HG03159 (cell line): ENCODE results near the gene HCST.

Experiments
- ATAC-seq: cut with Tn5 transposase; IDR thresholded peaks from one replicate; pipeline ENCODE4 v1.9.1; 2021; ENCODE audit warnings: mild to moderate bottlenecking, moderate library complexity; ENCODE audit not compliant: unreplicated experiment

Gene HCST

DNA sequence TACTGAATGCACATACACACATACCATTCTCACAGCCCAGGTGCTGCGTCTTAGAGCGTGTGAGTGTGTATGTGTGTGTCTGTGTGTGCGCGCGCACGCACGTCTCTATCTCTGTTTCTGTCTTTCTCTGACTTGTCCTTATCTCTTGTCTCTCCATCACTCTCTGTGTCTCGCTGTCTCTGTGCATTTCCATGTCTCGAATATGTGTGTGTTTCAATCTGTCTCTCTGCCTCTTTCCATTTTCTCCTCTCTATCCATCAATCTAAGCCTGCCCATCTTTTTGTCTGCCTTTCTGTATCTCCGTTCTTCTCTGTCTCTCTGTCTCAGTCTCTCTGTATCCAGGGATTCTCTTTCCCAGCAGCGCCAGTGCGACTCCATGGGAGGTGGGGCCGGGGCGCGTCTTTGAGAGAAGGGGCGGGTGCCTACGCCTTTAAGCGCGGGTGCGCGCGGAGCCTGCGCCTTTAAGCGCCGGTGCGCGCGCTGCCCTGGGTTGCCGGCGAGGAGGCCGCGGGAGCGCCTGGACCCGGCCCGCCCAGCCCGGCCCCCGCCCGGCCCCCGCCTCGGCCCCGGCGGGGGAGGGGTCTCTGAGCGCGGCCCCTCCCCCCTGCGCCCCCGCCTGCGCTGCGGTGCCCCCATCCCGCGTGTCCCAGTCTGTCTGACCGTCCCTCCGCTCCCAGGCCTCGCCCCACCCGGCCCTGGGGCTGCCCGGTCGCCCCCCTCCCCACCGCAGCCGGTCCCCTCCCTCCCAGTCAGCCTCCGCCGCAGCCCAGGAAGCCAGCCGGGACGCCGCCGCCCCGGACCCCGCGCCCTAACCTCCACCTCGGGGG lies 33.8 kb downstream of the HCST start, which contains the start of gene LRFN3:
LRFN3 (plus strand) TSS at position 464 of the 827 bp plus-strand sequence. CDS start 3,052 bp downstream, outside the sequence.
- ATAC-seq = no peak

GRCh38 chr19:35936738-35937268 lies 34.5 kb downstream of the HCST start:
- no peak for ATAC-seq

DNA sequence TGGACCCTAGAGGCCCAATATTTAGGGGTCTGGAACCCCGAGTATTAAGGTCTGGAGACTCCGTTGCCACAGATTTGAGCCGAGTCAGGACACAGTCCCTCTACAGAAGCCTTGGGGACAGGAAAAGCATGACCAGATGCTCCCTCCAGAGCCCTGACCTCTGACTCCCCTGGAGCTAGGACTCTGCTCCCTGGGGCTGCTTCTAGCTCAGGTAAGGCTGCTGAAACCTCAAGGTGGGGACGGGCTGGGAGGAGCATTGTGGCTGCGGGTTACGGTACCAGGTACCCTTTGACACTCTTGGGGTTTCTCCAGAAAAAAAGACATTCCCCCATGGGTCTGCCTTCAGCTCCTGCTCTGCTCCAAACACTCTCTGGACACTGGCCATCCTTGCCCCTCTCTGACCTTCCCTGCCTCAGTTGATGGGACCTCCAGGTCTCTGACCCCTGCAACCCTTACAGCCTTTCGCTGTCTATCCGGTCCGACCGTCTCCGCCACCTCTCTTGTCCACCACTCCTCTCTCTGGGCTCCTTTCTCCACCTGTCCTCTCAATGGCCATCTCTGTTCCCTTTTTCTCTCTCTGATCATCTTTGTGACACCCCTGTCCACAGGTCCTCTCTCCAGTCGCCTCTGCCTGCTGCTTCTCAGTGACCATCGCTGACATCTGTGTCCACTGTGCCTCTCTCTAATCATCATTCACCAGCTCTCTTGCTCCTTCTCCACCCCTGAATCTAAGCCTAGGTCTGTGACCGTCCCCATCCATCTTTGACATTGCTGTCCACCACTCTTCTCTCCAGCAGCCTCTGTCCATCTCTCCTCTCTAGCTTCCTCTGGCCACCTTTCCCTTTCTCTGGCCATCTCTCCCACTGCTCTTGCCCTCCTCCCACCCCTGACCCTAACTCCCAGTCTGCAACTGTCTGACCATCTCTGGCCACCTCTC lies 35.3 kb downstream of the HCST start:
- ATAC-seq = no peak

DNA sequence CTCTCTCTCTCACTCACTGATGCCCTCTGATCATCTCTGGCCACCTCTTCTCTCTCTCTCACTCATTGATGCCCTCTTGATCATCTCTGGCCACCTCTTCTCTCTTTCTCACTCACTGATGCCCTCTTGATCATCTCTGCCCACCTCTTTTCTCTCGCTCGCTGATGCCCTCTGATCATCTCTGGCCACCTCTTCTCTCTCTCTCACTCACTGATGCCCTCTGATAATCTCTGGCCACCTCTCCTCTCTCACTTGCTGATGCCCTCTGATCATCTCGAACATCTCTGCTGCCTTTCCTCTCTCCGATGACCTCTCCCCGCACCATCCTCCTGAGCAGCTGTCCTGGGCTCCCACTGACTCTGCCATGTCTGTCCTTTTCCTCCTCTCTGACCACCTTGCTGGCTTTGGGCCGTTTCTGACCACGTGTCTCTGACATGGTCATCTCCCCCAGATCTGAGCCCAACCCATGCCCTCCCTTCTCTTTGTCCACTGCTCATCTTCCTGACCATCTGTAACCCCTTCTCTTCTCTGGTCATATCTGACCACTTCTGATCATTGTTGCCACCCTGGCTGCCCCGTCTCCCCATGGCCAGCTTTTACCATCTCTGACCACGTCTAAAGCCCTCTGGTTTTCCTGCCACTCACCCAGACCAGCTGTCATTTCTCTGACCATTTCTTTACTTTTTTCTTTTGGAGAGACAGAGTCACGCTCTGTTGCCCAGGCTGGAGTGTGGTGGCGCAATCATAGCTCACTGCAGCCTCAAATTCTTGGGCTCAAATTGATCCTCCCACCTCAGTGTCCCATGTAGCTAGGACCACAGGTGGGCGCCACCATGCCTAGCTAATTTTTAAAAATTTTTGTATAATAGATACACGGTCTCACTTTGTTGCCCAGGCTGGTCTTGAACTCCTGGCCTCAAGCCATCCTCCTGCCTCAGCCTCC lies 36.2 kb downstream of the HCST start:
- no peak for ATAC-seq

DNA sequence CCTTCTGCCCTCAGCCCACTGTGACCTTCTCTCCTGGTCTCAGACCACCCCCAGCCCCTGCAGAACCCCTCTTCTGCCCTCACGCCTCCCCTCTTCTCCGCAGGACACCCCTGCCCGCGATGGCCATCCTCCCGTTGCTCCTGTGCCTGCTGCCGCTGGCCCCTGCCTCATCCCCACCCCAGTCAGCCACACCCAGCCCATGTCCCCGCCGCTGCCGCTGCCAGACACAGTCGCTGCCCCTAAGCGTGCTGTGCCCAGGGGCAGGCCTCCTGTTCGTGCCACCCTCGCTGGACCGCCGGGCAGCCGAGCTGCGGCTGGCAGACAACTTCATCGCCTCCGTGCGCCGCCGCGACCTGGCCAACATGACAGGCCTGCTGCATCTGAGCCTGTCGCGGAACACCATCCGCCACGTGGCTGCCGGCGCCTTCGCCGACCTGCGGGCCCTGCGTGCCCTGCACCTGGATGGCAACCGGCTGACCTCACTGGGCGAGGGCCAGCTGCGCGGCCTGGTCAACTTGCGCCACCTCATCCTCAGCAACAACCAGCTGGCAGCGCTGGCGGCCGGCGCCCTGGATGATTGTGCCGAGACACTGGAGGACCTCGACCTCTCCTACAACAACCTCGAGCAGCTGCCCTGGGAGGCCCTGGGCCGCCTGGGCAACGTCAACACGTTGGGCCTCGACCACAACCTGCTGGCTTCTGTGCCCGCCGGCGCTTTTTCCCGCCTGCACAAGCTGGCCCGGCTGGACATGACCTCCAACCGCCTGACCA lies 37.2 kb downstream of the HCST start:
- ATAC-seq = no peak

DNA sequence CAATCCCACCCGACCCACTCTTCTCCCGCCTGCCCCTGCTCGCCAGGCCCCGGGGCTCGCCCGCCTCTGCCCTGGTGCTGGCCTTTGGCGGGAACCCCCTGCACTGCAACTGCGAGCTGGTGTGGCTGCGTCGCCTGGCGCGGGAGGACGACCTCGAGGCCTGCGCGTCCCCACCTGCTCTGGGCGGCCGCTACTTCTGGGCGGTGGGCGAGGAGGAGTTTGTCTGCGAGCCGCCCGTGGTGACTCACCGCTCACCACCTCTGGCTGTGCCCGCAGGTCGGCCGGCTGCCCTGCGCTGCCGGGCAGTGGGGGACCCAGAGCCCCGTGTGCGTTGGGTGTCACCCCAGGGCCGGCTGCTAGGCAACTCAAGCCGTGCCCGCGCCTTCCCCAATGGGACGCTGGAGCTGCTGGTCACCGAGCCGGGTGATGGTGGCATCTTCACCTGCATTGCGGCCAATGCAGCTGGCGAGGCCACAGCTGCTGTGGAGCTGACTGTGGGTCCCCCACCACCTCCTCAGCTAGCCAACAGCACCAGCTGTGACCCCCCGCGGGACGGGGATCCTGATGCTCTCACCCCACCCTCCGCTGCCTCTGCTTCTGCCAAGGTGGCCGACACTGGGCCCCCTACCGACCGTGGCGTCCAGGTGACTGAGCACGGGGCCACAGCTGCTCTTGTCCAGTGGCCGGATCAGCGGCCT lies 37.9 kb downstream of the HCST start:
- ATAC-seq = no peak

DNA sequence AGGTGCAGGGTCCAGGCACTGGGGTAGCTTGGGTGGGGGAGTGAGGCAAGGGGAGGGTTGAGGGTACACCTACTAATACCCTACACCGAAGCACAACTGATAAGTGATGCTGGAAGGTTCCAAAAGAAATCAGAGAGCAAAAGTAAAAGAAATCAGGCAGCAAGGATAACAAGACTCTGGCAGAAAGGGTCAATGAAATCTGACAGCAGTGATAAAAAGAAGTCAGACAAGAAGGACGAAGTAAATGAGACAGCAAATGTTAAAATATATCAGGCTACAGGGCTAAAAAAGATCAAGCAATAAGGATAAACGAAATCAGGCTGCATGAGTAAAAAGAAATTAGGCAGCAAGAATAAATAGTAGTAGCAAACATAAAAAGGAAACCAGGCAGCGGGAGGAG lies 38.5 kb downstream of the HCST start:
- no peak for ATAC-seq

- ATAC-seq = no peak
These were observed 39.9 kb downstream of the HCST start for GRCh38 chr19:35942235-35942634.

- no peak for ATAC-seq
These were observed 41.3 kb downstream of the HCST start for GRCh38 chr19:35943321-35944301.

DNA sequence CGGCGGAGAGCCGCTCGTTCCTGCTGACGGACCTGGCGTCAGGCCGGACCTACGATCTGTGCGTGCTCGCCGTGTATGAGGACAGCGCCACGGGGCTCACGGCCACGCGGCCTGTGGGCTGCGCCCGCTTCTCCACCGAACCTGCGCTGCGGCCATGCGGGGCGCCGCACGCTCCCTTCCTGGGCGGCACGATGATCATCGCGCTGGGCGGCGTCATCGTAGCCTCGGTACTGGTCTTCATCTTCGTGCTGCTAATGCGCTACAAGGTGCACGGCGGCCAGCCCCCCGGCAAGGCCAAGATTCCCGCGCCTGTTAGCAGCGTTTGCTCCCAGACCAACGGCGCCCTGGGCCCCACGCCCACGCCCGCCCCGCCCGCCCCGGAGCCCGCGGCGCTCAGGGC lies 42.2 kb downstream of the HCST start:
- ATAC-seq = no peak

DNA sequence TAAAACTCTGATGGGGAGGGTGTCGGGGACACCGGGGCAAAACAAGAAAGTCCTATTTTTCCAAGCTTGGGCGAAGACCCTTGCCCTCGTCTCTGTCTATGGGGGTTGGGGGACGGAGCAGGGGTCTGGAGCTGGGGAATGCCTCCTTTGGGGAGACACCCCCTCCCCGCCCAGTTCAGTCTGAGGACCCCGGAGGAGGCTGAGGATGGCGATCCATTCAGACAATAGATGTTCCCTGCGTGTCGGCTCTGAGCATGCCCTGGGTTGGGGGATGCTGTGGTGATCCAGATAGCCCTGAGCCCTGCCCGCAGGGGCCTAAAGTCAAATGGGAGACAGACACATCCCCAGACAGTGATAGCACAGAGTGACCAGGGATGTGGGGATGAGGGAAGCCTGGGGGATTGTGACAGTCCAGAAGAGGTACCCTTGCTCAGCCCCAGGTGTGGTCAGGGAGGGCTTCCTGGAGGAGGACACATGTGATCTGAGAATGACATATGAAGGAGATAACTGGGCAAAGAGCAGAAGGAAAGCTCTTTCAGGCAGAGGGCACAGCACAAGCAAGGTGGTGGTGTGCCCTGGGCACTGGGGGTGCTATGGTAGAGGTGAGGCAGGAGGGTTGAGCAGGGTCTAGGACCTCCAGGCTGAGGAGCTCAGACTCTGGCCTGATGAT lies 42.9 kb downstream of the HCST start:
- no peak for ATAC-seq

DNA sequence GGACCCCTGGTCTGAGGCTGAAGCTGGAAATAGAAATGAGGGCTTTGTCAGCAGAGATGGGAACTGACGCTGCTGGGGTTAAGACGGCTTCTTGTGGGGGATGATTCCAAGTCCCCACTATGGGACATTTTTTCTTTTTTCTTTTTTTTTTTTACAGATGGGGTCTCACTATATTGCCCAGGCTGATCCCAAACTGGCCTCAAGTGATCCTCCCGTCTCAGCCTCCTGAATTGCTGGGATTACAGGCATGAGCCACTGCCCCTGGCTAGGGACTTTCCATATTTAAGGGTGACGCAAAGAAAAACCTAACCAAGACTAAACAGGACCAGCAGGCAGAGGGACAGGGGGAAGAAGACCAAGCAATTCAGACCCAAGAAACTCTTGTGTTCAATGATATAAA lies 43.9 kb downstream of the HCST start:
- ATAC-seq = no peak

- ATAC-seq = no peak
These were observed 46.8 kb downstream of the HCST start for GRCh38 chr19:35949131-35949530.
